GM18499 (cell line): ENCODE data around the gene CFAP97D1.

Experiments
- ATAC-seq: cut with Tn5 transposase; IDR thresholded peaks from one replicate; pipeline ENCODE4 v1.9.1; 2021; ENCODE audit warnings: moderate number of reproducible peaks; ENCODE audit not compliant: insufficient read depth, unreplicated experiment

CFAP97D1 gene

GRCh38 chr17:43767053-43767712, 13.1 kb upstream of the CFAP97D1 start:
- ATAC-seq: no peak

DNA sequence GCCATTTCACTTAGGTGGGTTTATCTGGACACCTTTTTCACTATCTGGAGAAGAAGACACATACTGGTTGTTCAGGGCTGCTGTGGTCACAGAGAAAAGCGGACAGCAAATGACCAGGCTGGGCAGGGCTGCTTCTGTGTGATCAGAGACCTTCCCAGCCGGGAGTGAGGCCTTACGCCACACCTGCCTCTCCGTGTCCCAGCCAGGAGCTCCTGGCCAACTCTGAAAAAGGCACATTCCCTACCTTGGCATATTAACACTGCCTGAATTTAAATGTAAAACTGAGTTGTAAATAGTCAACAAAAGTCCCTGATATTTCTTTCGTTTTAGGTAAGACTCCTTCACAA, 12.5 kb upstream of the CFAP97D1 start:
- ATAC-seq: no peak

DNA sequence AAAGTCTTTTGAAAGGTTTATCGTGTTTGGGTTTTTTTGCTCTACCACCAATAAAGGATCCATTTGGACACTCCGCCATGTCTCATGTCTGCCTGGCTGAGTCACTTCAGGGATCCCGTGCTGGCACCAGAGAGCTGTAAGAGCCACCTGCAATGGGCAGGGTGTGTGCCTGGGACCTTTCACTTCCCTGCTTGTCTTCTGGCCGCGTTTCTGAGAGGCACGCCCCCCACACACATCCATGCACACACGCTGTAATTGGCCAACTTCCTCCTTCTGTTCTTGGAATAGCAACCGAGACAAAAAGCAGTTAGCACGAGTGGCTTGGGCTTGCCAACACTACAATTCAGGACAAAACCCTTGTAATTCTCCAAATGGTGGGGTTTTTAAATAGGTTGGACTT, 11.9 kb upstream of the CFAP97D1 start:
- no peak for ATAC-seq

DNA sequence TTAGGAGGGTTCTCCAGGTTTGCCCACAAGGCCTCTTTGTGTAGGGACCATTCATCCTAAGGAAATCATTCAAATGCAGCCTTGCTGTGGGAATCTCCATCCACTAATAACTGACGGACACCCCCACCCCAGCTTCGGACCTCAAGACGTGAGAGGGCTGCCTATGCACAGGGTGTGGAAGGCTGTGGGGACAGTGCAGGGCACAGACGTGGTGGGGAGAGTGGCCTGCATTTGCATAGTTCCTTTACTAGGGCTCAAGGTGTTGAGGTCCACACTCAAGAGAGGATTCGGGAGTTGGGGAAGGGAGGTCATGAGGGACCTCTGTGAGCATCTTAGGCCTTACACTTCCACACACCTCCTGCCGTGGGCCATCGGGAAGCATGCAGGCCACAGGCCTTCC, 11.3 kb upstream of the CFAP97D1 start:
- ATAC-seq: no peak

DNA sequence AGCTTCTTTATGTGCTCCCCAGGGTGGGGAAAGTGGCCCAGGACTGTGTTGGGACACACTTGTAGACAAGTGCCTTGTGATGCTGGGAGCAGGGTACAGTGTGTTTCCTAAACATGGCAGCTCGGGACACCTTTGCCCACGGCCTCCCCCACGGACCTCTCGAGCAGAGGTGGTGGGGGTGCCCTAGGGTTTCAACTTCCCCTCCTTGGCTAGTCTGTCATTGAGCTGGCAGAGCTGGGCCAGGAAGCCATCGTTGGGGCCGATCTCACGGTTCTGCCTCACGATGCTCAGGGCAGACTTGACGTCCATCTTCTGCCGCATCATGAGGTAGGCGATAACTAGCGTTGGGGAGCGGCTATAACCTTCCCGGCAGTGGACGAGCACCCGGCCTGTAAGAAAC, 10.8 kb upstream of the CFAP97D1 start:
- ATAC-seq: no peak

DNA sequence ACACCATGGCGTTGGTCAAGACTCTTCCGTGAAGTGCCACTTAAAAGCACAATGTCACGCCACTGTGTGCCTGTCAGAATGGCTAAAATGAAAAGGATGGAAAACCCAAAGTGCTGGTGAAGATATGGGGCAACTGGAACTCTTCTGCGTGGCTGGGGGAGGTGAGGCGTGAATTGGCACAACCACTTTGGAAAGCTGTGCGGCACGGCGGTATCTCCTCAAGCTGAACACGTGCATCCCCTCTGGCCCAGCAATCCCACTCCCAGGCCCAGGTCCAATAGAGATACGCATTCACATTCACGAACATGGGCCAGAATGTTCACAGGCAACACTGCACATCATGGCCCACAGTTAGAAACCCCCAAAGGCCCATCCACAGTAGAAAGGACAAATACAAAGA, 10.4 kb upstream of the CFAP97D1 start:
- ATAC-seq: no peak

- ATAC-seq: no peak
Measured at GRCh38 chr17:43770957-43771356, 9.3 kb upstream of the CFAP97D1 start.

DNA sequence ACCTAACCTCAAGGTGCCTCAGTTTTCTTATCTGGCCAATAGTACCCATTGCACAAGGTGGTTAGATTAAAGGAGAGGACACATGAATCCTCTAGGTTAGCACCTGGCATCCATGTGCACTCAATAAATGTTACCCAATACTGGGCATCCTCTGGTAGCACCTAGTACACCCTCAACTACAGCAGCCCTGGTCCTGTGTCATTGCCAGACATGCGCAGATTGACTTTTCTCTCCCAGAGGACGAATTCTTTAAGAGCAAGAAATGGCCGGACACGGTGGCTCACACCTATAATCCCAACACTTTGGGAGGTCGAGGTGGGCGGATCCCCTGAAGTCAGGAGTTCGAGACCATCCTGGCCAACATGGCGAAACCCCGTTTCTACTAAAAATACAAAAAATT, 8.8 kb upstream of the CFAP97D1 start:
- ATAC-seq: no peak

DNA sequence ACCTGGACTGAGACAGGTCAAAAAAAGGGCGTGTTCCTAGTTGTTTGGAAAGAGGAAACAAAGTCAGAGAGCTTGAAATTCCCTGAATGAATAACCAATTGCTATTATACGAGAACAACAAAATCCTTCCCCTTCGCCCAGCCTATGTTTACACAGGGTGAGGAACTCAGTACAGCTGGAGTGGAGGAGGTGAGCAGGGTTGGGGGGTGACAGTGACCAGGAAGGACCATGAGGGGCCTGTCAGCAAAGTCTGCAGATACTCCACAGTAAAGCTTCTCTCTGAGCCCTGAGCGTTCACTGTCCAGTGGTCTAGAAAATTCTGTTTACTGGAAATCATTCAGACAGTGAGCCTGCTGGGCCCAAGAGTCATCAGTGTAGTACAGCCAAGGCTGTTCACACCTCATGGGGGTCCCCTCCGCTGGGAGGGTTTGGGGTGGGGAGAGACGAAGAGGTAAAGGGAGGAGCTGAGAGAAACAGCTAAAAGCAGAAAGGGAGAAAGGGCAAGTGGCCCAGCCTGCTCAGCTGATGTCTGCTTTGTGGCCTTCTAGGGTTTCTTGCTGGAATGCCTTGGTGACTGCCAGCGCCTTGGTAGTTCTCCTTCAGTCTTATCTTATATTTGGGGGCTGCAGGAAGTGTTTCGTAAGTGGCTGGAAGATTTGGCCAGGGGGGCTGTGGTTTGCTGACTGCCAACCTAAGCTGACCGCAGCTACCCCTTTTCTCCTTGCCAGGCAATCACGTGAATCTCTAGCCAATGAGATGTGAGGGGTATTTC, 7.2 kb upstream of the CFAP97D1 start:
- no peak for ATAC-seq

GRCh38 chr17:43774304-43775250, 5.7 kb upstream of the CFAP97D1 start:
- ATAC-seq: no peak

DNA sequence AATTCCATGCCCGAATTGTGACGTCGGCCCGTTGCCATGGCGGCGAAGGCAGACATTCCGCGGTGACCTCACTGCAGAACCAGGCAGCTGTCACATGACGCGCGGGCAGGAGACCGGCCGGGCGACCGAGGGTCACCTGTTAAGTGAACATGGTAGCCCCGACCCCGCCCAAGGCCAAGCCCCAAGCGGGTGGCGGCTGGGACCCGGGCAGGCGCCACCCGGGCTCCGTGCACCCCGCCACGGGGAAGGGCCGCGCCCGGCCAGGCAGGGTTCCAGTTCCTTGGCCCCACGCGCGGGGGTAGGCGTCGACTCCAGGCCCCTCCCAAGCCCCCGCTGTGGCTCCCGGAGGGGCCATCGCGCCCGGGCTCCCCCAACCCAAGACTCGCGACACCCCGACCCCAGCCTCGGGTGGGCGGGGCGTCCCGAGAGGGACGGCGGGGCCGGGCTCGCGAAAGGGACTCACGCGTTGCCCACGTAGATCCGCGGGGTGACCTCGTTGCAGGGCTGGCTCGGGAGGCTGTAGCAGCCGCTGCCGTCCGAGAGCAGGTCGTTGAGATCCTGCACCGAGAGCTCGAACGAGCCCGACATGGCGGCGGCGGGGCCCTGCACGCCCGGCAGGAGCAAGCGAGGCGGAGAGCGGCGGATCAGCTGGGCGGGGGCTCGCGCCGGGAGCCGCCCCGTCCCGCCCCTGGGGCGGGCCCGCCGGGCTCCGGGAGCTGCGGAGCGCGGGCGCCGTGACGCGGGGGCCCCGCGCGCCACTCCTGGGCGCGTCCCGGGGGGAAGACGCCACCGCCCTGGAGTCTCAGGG, 1.7 kb upstream of the CFAP97D1 start, which contains the start of gene DUSP3:
Gene DUSP3, minus strand, starts transcription at position 641 of the 808 bp plus-strand sequence. Its CDS starts 53 bp downstream, at position 588.
- no peak for ATAC-seq

DNA sequence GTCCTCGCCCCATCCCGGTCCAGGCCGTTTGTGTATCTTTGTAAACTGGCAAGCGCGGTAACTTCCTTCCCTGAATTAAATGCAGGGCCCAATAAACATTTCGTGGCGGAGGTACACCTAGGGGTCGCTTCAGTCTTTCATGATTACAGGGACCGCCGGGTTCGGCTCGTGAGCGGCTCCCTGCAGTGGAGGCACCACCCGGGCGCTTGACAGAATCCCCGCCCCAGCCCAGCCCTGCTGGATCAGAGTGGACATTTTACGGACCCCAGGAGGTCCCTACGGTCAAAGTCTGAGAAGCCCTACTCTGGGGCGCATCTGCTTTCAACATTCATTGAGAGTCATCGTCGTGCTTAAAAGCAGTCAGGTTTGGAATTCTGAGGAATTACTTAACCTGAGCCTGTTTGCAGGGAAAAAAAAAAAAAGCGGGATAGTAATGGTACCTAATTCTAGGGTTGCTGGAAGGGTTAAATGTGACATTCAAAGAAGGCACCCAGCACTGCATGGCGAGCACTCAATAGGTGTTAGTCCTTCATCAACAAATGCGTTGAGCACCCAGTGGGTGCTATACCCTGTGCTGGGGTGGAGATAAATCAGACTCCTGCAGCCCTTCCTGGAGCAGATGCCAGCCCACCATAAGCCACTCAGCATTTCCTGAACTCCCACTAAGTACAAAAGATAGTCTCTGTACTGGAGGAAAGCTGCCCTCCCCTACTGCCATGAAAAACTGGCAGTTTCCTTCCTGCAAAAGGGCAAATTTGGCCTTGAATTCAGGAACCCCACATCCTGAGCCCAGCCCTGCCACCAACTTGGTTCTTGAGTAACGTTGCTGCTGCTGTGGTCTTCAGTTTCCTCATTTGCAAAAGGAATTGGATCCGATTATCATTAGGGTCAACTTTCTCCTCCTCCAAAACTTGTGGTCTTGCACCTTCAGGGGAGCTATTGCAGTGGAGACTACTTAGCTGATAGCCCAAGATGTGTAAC, 800 bp upstream of the CFAP97D1 start:
- no peak for ATAC-seq

- ATAC-seq: no peak
Measured at GRCh38 chr17:43782913-43783680, 2.9 kb downstream of the CFAP97D1 start.

GRCh38 chr17:43784068-43784467, 3.8 kb downstream of the CFAP97D1 start:
- no peak for ATAC-seq

DNA sequence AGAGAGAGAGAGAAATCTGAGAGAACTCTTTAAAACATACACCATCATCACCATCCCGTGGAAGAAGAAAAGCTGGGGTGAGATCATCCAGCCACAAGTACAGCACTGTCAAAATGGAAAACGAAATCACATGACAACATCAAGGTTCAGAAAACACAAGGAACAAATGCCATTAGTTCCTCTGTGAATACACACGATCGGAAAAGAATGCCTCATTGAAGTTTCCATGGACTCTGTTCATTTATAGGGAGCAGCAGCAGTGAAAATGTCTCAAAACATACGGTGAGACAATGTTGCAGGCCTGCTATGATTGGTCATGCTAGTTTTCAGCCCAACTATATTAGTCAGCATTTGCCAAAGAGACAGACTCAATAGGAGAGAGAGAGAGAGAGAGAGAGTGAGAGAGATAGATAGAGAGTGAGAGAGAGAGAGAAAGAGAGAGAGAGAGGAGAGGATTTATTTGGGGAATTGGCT, 4.4 kb downstream of the CFAP97D1 start:
- ATAC-seq: no peak

GRCh38 chr17:43787728-43788127, 7.5 kb downstream of the CFAP97D1 start:
- no peak for ATAC-seq

DNA sequence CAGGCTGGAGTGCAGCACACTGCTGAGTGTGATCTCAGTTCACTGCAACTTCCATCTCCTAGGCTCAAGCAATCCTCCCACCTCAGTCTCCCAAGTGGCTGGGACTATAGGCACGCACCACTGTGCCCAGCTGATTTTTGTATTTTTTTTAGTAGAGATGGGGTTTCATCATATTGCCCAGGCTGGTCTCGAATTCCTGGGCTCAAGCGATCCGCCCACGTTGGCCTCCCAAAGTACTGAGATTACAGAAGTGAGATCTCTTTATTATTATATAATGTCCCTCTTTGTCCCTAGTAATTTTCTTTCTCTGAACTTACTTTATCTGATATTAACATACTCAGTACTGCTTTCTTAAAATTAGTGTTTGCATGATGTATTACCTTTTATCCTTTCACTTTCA, 8.3 kb downstream of the CFAP97D1 start:
- ATAC-seq: no peak

DNA sequence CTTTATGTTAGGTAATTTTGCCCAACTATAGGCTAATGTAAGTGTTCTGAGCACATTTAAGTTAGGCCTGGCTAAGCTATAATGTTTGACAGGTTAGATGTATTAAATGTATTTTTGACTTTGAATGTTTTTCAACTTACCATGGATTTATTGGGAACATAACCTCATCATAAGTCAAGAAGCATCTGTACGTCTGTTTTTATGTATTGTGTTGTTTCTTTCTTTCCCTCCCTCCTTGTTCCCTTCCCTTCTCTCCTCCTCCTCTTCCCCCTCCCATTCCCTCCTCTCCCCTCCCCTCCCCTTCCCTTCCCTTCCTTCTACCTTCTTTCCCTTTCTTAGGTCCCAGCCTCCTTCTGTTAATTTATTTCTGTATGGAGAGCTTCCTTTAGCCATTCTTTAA, 9.2 kb downstream of the CFAP97D1 start:
- no peak for ATAC-seq
